ENCODE measurements around the gene GIGYF2. TPM values are rescaled to one million over a fixed set of nuclear protein-coding genes. Genes with fewer than 3 reads are reported as not detected.
A peak's percentile ranks its signal among the peaks of the same experiment; 100 is the strongest.
"Not testable (repeated sequence)": the region's sequence is repeated elsewhere in the genome, so short reads cannot be mapped to it uniquely, and the experiment has no call there.

The GIGYF2 gene
- total and polyA plus RNA-seq, 8 donors = 56.2 to 76.6 (median 62.4) TPM

- ATAC-seq (no peak), DNase-seq (no peak)
- Histone ChIP-seq H3K27ac (no peak overlapping the region), H3K27me3 (no peaks in the 10 kb centered on the region), H3K36me3 (peaks cover 0 to 23% of the 10 kb centered on the region in 2 donors), H3K9me3 (no peaks in the 10 kb centered on the region), H3K4me1 (peaks cover 24 to 35% of the 10 kb centered on the region in 2 donors), H3K4me3 (no peak overlapping the region)
- intact Hi-C loops (cut with DNase I) = no loop called here
- TF ChIP-seq, protein P1, sequence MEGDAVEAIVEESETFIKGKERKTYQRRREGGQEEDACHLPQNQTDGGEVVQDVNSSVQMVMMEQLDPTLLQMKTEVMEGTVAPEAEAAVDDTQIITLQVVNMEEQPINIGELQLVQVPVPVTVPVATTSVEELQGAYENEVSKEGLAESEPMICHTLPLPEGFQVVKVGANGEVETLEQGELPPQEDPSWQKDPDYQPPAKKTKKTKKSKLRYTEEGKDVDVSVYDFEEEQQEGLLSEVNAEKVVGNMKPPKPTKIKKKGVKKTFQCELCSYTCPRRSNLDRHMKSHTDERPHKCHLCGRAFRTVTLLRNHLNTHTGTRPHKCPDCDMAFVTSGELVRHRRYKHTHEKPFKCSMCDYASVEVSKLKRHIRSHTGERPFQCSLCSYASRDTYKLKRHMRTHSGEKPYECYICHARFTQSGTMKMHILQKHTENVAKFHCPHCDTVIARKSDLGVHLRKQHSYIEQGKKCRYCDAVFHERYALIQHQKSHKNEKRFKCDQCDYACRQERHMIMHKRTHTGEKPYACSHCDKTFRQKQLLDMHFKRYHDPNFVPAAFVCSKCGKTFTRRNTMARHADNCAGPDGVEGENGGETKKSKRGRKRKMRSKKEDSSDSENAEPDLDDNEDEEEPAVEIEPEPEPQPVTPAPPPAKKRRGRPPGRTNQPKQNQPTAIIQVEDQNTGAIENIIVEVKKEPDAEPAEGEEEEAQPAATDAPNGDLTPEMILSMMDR (IDR thresholded peaks at IDR 0.05) = no peak
These were observed 3.0 kb downstream of the GIGYF2 start for GRCh38 chr2:232700154-232700553.

GRCh38 chr2:232707076-232707475, 9.9 kb downstream of the GIGYF2 start:
- Histone ChIP-seq H3K36me3 (peaks cover 0 to 79% of the 10 kb centered on the region in 2 donors), H3K4me3 (no peak overlapping the region), H3K9me3 (no peaks in the 10 kb centered on the region), H3K27ac (no peak overlapping the region), H3K4me1 (peaks cover 0 to 3% of the 10 kb centered on the region in 2 donors), H3K27me3 (no peaks in the 10 kb centered on the region)
- ATAC-seq (no peak), DNase-seq (no peak)
- intact Hi-C loops (cut with DNase I) = no loop called here
- TF ChIP-seq, protein P1 (IDR thresholded peaks at IDR 0.05) = no peak

DNA sequence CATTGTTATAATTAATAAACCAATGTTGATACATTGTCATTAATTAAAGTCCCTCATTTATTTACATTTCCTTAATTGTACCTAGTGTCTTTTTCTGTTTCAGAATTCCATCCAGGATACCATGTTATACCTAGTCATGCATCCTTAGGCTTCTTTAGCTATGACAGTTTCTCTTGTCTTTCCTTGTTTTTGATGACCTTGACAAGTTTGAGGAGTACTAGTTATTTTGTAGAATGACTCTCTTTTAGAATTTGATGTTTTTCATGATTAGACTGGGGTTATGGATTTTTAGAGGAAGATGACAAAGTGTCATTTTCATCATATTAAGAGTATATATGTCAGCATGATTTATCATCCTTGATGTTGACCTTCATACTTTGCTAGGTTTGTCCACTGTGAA, 16.4 kb downstream of the GIGYF2 start:
- Histone ChIP-seq H3K9me3 (no peaks in the 10 kb centered on the region), H3K36me3 (peaks cover 0 to 50% of the 10 kb centered on the region in 2 donors), H3K27ac (no peak overlapping the region), H3K4me3 (no peak overlapping the region), H3K27me3 (no peaks in the 10 kb centered on the region), H3K4me1 (no peaks in the 10 kb centered on the region)
- DNase-seq (no peak), ATAC-seq (no peak)
- intact Hi-C loops (cut with DNase I) = no loop called here
- TF ChIP-seq, protein P1 (IDR thresholded peaks at IDR 0.05) = no peak

DNA sequence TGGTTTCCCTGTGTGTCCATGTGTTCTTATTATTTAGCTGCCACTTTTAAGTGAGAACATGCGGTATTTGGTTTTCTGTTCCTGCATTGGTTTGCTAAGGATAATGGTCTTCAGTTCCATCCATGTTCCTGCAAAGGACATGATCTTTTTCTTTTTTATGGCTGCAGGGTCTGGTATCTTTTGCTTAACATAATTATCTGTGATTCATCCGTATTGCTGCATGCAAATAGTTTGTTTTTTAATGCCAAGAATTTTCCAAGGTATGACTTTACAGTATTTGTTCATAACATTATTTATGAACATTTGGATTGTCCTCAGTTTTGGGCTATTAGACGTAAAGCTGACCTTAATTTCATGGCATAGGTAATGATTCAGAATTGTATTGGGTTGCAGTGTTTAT, 17.8 kb downstream of the GIGYF2 start:
- no peaks in the 10 kb centered on the region for H3K9me3 ChIP-seq
- H3K27ac ChIP-seq = no peak overlapping the region
- no peaks in the 10 kb centered on the region for H3K4me1 ChIP-seq
- H3K4me3 ChIP-seq = no peak overlapping the region
- no peak for ATAC-seq
- H3K27me3 ChIP-seq = no peaks in the 10 kb centered on the region
- DNase-seq = no peak
- TF ChIP-seq, protein P1 (IDR thresholded peaks at IDR 0.05) = no peak
- intact Hi-C loops (cut with DNase I) = no loop called here
- H3K36me3 ChIP-seq = peaks cover 0 to 50% of the 10 kb centered on the region in 2 donors

DNA sequence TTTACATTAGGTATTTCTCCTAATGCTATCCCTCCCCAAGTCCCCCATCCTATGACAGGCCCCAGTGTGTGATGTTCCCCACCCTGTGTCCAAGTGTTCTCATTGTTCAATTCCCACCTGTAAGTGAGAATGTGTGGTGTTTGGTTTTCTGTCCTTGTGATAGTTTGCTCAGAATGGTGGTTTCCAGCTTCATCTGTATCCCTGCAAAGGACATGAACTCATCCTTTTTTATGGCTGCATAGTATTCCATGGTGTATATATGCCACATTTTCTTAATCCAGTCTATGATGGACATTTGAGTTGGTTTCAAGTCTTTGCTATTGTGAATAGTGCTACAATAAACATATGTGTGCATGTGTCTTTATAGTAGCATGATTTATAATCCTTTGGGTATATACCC, 22.9 kb downstream of the GIGYF2 start:
- intact Hi-C loops (cut with DNase I); H3K27me3 ChIP-seq; DNase-seq; H3K9me3 ChIP-seq; H3K4me3 ChIP-seq; ATAC-seq; H3K4me1 ChIP-seq; H3K27ac ChIP-seq: not testable (repeated sequence)
- peaks cover 0 to 67% of the 10 kb centered on the region in 2 donors for H3K36me3 ChIP-seq

DNA sequence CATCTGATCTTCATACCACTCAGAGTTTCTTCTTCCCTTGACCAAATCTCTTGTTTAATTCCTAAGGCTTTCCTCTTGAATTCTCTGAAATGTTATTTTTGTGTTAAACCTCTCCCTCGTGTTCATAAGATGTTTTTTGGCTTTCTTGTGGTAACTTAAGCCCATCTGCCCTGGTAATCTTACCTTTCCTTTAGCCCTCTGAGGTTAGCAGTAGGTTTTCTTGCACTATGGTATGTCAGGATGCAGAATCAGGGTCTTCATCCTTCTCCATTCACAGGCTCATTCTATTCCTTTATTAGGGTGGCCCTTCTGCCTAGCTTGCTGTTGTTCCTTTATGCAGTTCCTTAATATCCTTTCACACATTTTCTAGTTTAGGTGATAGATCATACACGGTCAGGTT, 24.1 kb downstream of the GIGYF2 start:
- Histone ChIP-seq H3K27me3 (no peaks in the 10 kb centered on the region), H3K36me3 (peaks cover 0 to 78% of the 10 kb centered on the region in 2 donors), H3K4me1 (peaks cover 0 to 5% of the 10 kb centered on the region in 2 donors), H3K27ac (peak overlapping the region in 1 of 2 donors; percentile 65), H3K9me3 (no peaks in the 10 kb centered on the region), H3K4me3 (no peak overlapping the region)
- TF ChIP-seq, protein P1 (IDR thresholded peaks at IDR 0.05) = no peak
- ATAC-seq (no peak), DNase-seq (no peak)
- intact Hi-C loops (cut with DNase I) = no loop called here

Measured in left lung (tissue), 10 donors.